NT2/D1 (cell line): Measurements from ENCODE around the gene FAF2.

ENCODE experiments used
- SUZ12 ChIP-seq: IDR thresholded peaks from 2 replicates; pipeline ENCODE4 v1.6.1; 2011; ENCODE audit not compliant: insufficient read length, insufficient read depth; ENCODE audit errors: extremely low read depth
- YY1 ChIP-seq: IDR thresholded peaks from 2 replicates; pipeline ENCODE4 v1.6.1; 2011; ENCODE audit not compliant: insufficient read length, insufficient read depth
- ZNF274 ChIP-seq: IDR thresholded peaks from 2 replicates; pipeline ENCODE4 v1.6.1; 2011; ENCODE audit warnings: mild to moderate bottlenecking, low read depth, low read length

DNA sequence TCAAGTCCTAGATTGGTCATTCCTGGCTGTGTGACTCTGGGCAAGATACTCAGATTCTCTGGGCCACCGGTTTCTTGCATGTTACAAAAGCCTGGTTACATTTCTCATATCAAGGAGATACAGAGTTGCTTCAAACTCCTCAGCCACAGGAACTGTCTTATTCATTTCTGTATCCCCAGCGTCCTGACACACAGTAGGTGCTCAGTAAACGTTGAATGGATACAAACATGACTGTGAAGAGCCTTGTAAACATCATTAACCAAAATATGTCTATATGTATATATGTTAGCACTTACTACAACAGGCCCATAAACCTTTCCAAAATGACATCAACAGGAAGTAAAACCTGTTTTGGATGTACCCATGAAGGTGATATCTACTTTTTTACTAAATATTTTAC, 33.5 kb upstream of the FAF2 start:
- no peak for TF ChIP-seq ZNF274
- TF ChIP-seq YY1 = no peak
- no peak for TF ChIP-seq SUZ12
